HCT116 (cell line): ENCODE results near the gene SLC9A9. TPM values are rescaled to one million over a fixed set of nuclear protein-coding genes. Genes with fewer than 3 reads are reported as not detected.

Source experiments
- ATAC-seq: fragments of 200-7000 bp; cut with Tn5 transposase; 2 replicates; pipeline ENCODE4 v1.9.1; 2020; ENCODE audit warnings: mild to moderate bottlenecking, moderate library complexity
- BruUV-seq: library from RNA; stranded (reverse); fragments of 400-500 nt; replicated peaks from 2 replicates; lab custom pipeline; 2021; lab: Mats Ljungman, UMichigan
- CTCF ChIA-PET: fragments of 300-600 bp; sonication (Branson Sonifier 250); formaldehyde crosslinking; loops from one replicate; lab custom pipeline; 2021; ENCODE audit warnings: antibody characterized with exemption; lab: Charles Lee
- POLR2A ChIA-PET: fragments of 300-600, 350-600 bp; sonication (Branson Sonifier 250); formaldehyde crosslinking; loops from one replicate; lab custom pipeline; 2021; ENCODE audit warnings: antibody characterized with exemption; lab: Charles Lee
- RAD21 ChIA-PET, 2 experiments: fragments of 300-600 bp; sonication (Branson Sonifier 250); formaldehyde crosslinking; loops; one replicate each; lab custom pipeline; 2023; ENCODE audit warnings: low total read pairs in 2 of 2; ENCODE audit not compliant: uncharacterized antibody in 2 of 2, unreplicated experiment in 2 of 2, low non-redundant PET in 1 of 2; lab: Charles Lee
- DNase-seq: peaks from one replicate; pipeline ENCODE4 v3.0.0-alpha.2; 2010; ENCODE audit warnings: low read depth, low spot score
- H2AFZ ChIP-seq: fragments of 200-600 bp; shearing (Covaris generic), sonication (generic); 2 replicates; pipeline ENCODE4 v1.6.1; 2017; ENCODE audit warnings: low read depth, mixed run types, mixed read lengths, antibody characterized with exemption, low read length; ENCODE audit not compliant: poor library complexity, severe bottlenecking
- H3K27ac ChIP-seq: 2 replicates; pipeline ENCODE4 v1.5.1; 2012; ENCODE audit warnings: low read depth, low read length
- H3K27me3 ChIP-seq: fragments of 200-600 bp; sonication (generic); 2 replicates; pipeline ENCODE4 v1.6.1; 2016; ENCODE audit warnings: mixed run types, low read length, mixed read lengths; ENCODE audit not compliant: insufficient read depth
- H3K36me3 ChIP-seq, 2 experiments: fragments of 200-500 bp in 1 of 2; fragments of 200-600 bp in 1 of 2; sonication (Bioruptor generic) in 1 of 2; sonication (generic) in 1 of 2; 2 replicates each; pipeline versions ENCODE4 v1.5.1 to v1.6.1; 2014 to 2016; ENCODE audit warnings: low read length in 2 of 2, inconsistent platforms in 1 of 2, mixed read lengths in 1 of 2, mixed run types in 1 of 2; ENCODE audit not compliant: insufficient read depth in 2 of 2, control insufficient read depth in 1 of 2
- H3K4me1 ChIP-seq, 2 experiments: fragments of 200-600 bp in 1 of 2; sonication (generic) in 1 of 2; 2 replicates each; pipeline versions ENCODE4 v1.5.1 to v1.6.1; 2012 to 2017; ENCODE audit warnings: low read length in 2 of 2, inconsistent platforms in 1 of 2, mild to moderate bottlenecking in 1 of 2, mixed read lengths in 1 of 2, mixed run types in 1 of 2, moderate library complexity in 1 of 2; ENCODE audit not compliant: insufficient read depth in 2 of 2, control insufficient read depth in 1 of 2
- H3K4me2 ChIP-seq: fragments of 200-600 bp; sonication (generic); 2 replicates; pipeline ENCODE4 v1.6.1; 2017; ENCODE audit warnings: mixed run types, low read length, mixed read lengths
- H3K4me3 ChIP-seq, 2 experiments: fragments of 200-600 bp in 1 of 2; sonication (generic) in 1 of 2; replicated peaks in 1 of 2; 2 replicates each; pipeline ENCODE4 v1.5.1; 2011 to 2016; ENCODE audit warnings: low read length in 2 of 2, control low read depth in 1 of 2, low read depth in 1 of 2, mild to moderate bottlenecking in 1 of 2, mixed read lengths in 1 of 2, mixed run types in 1 of 2
- H3K79me2 ChIP-seq: fragments of 200-600 bp; sonication (generic); 2 replicates; pipeline ENCODE4 v1.6.1; 2017; ENCODE audit warnings: mild to moderate bottlenecking, mixed run types, low read length, moderate library complexity, mixed read lengths; ENCODE audit not compliant: insufficient read depth
- H3K9ac ChIP-seq: fragments of 200-600 bp; sonication (generic); 2 replicates; pipeline ENCODE4 v1.6.1; 2016; ENCODE audit warnings: low read length, mixed read lengths
- H3K9me2 ChIP-seq: fragments of 200-600 bp; sonication (generic), shearing (Covaris generic); 2 replicates; pipeline ENCODE4 v1.6.1; 2017; ENCODE audit warnings: mixed run types, mild to moderate bottlenecking, moderate library complexity; ENCODE audit not compliant: insufficient read depth
- H3K9me3 ChIP-seq, 2 experiments: fragments of 200-500 bp in 1 of 2; fragments of 200-600 bp in 1 of 2; sonication (Bioruptor generic) in 1 of 2; sonication (generic) in 1 of 2; 2 replicates each; pipeline ENCODE4 v1.6.1; 2014 to 2017; ENCODE audit warnings: low read length in 2 of 2, mixed read lengths in 2 of 2, inconsistent platforms in 1 of 2, low read depth in 1 of 2, mild to moderate bottlenecking in 1 of 2, mixed run types in 1 of 2, moderate library complexity in 1 of 2; ENCODE audit not compliant: control insufficient read depth in 1 of 2, insufficient read depth in 1 of 2
- H4K20me1 ChIP-seq: fragments of 200-600 bp; sonication (generic), shearing (Covaris generic); 2 replicates; pipeline ENCODE4 v1.6.1; 2017; ENCODE audit warnings: mixed run types, mild to moderate bottlenecking, moderate library complexity; ENCODE audit not compliant: insufficient read depth
- EZH2 ChIP-seq: fragments of 200-600 bp; sonication (generic); IDR thresholded peaks from 2 replicates; pipeline ENCODE4 v1.6.1; 2017; ENCODE audit warnings: antibody characterized with exemption, mixed run types
- JUND ChIP-seq: IDR thresholded peaks from 2 replicates; pipeline ENCODE4 v1.6.1; 2012
- POLR2A ChIP-seq: IDR thresholded peaks from 2 replicates; pipeline ENCODE4 v1.7.0; 2011; ENCODE audit warnings: borderline replicate concordance; ENCODE audit not compliant: insufficient read depth, insufficient read length; ENCODE audit errors: extremely low read depth
- SIN3A ChIP-seq: IDR thresholded peaks from 2 replicates; pipeline ENCODE4 v1.6.1; 2012; ENCODE audit warnings: low read depth
- SRF ChIP-seq: IDR thresholded peaks from 2 replicates; pipeline ENCODE4 v1.6.1; 2012; ENCODE audit warnings: low read depth
- TCF7L2 ChIP-seq: IDR thresholded peaks from 2 replicates; pipeline ENCODE4 v1.7.0; 2011; ENCODE audit warnings: borderline replicate concordance, inconsistent platforms; ENCODE audit not compliant: insufficient read depth, insufficient read length; ENCODE audit errors: extremely low read depth
- ZBTB33 ChIP-seq: IDR thresholded peaks from 2 replicates; pipeline ENCODE4 v1.6.1; 2011; ENCODE audit warnings: mild to moderate bottlenecking, low read length, moderate library complexity; ENCODE audit not compliant: insufficient replicate concordance; ENCODE audit errors: extremely low read depth
- intact Hi-C: fragments of 100-400 bp; cut with micrococcal nuclease; formaldehyde crosslinking; loops from 2 replicates; pipeline ENCODE4 v1.10.0; 2022
- total RNA-seq: library from RNA; stranded (reverse); gene quantifications from one replicate; pipeline ENCODE4 v1.2.1, GENCODE V29; 2021; ENCODE audit not compliant: unreplicated experiment

SLC9A9 gene
- total RNA-seq, 1 experiment from 2014 or later, result 0.20 TPM

- no peaks in the 10 kb centered on the region for H3K9me2 ChIP-seq
- POLR2A ChIA-PET, result no interaction called here
- H3K9me3 ChIP-seq, result no peaks in the 10 kb centered on the region
- H3K4me3 ChIP-seq, result no peak overlapping the region
- CTCF ChIA-PET, result no interaction called here
- BruUV-seq, result no TSS peak
- H2AFZ ChIP-seq, result no peak overlapping the region
- intact Hi-C loops, result no loop called here
- H3K36me3 ChIP-seq, result no peaks in the 10 kb centered on the region
- H3K27ac ChIP-seq, result no peak overlapping the region
- ATAC-seq (no peak), DNase-seq (no peak)
- RAD21 ChIA-PET, result no interaction called here
- TF ChIP-seq POLR2A, result no peak
- no peak for TF ChIP-seq JUND
- no peak for TF ChIP-seq TCF7L2
- TF ChIP-seq ZBTB33, result no peak
- no peak for TF ChIP-seq SIN3A
- no peak overlapping the region for H3K9ac ChIP-seq
- H3K79me2 ChIP-seq, result no peaks in the 10 kb centered on the region
- H3K27me3 ChIP-seq, result no peaks in the 10 kb centered on the region
- no peak overlapping the region for H3K4me2 ChIP-seq
- no peaks in the 10 kb centered on the region for H3K4me1 ChIP-seq
- no peaks in the 10 kb centered on the region for H4K20me1 ChIP-seq
Measured at GRCh38 chr3:143821862-143822261, 26.4 kb downstream of the SLC9A9 start.

DNA sequence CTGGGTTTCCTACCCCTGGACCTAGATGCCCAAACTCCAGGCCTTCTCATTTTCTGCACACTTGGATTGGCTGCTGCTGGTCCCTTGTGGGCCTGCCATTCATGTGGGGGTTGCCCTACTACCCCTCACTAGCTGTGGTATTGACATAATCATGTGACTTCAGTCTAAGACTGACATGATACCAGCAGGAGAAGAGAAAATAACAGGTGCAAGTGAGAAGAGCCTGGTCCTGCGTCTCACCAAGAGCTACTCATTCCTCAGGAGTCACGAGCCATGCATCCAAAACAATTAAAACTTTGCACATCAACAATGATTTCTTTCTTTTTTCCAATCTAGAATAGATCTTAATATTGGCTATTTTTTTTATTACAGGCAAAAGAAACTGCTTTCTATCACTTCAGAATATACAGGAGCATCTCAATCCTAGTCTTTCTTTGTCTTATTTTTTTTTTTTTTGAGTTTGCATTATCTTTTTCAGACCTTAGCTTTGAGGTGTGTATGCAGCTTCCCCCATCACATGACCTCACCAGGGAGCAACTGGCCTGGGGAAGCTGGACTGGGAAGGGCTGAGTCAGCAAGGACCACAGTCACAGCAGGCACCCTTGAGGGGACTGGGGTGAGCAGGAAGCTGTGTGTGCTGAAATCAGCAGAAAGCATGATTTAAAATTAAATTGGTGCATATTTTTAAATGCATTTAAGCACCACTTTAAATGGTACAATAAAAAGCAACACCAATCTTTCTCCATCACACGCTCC lies 27.6 kb downstream of the SLC9A9 start:
- Histone ChIP-seq H3K9me2 (no peaks in the 10 kb centered on the region), H3K9me3 (no peaks in the 10 kb centered on the region), H3K27ac (no peak overlapping the region), H4K20me1 (no peaks in the 10 kb centered on the region), H3K4me2 (no peak overlapping the region), H2AFZ (no peak overlapping the region), H3K79me2 (no peaks in the 10 kb centered on the region), H3K9ac (no peak overlapping the region), H3K4me3 (no peak overlapping the region), H3K4me1 (no peaks in the 10 kb centered on the region), H3K36me3 (no peaks in the 10 kb centered on the region), H3K27me3 (no peaks in the 10 kb centered on the region)
- TF ChIP-seq JUND, result no peak
- no peak for TF ChIP-seq SRF
- no peak for TF ChIP-seq EZH2
- ATAC-seq (no peak), DNase-seq (no peak)
- ChIA-PET CTCF (no interaction called here), RAD21 (no interaction called here), POLR2A (no interaction called here)
- intact Hi-C loops, result no loop called here
- BruUV-seq, result no TSS peak
